ENCODE measurements around the gene NPAS3.

Gene NPAS3

DNA sequence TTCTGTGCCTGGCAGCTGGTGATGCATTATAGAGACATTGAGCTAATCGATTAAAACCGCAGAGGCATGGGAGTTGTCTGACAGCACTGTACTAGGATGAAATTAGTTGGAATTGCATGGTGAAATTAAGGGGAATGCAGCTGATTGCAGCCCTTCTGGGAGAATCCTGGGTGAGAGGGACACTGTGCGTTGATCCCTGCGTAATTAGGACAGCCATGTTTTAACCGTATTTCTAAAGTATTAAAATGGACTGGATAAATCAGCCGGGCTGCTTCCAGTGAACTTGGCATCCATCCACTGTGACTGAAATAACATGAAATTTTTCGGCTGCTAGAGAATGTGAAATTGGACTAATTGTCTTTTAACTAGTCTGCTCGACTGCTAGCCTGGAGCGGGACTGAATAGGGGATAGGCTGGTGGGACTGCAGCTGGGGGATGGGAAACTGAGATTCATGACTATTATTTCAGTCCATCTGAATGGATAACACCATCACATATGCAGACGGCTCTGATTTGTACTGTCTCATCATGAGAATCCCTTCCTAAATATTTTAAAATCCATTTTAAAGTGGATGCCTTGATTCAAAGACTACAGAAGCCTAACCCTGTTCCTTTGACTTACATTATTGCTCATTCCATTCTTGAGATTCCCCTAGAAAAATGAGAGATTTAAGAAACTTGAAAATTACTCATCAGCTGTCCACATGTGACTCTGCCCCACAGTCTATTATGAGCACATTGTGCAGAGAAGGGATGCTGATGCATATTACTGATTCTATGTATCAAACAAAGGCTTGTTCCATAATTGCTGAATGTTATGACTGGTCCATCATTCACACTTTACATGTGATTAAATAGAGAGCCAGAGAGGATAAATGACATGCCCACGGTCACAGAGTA, 343.9 kb downstream of the NPAS3 start:
- H3K4me3 ChIP-seq (ENCODE audit: control insufficient read depth, low read depth, low read length): no peak overlapping the region
- no peak for DNase-seq (ENCODE audit: low read depth)
- TF ChIP-seq, protein P1, sequence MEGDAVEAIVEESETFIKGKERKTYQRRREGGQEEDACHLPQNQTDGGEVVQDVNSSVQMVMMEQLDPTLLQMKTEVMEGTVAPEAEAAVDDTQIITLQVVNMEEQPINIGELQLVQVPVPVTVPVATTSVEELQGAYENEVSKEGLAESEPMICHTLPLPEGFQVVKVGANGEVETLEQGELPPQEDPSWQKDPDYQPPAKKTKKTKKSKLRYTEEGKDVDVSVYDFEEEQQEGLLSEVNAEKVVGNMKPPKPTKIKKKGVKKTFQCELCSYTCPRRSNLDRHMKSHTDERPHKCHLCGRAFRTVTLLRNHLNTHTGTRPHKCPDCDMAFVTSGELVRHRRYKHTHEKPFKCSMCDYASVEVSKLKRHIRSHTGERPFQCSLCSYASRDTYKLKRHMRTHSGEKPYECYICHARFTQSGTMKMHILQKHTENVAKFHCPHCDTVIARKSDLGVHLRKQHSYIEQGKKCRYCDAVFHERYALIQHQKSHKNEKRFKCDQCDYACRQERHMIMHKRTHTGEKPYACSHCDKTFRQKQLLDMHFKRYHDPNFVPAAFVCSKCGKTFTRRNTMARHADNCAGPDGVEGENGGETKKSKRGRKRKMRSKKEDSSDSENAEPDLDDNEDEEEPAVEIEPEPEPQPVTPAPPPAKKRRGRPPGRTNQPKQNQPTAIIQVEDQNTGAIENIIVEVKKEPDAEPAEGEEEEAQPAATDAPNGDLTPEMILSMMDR (IDR thresholded peaks at IDR 0.05; ENCODE audit: control insufficient read depth, insufficient read depth, low read depth, low read length, missing control alignments): no peak

DNA sequence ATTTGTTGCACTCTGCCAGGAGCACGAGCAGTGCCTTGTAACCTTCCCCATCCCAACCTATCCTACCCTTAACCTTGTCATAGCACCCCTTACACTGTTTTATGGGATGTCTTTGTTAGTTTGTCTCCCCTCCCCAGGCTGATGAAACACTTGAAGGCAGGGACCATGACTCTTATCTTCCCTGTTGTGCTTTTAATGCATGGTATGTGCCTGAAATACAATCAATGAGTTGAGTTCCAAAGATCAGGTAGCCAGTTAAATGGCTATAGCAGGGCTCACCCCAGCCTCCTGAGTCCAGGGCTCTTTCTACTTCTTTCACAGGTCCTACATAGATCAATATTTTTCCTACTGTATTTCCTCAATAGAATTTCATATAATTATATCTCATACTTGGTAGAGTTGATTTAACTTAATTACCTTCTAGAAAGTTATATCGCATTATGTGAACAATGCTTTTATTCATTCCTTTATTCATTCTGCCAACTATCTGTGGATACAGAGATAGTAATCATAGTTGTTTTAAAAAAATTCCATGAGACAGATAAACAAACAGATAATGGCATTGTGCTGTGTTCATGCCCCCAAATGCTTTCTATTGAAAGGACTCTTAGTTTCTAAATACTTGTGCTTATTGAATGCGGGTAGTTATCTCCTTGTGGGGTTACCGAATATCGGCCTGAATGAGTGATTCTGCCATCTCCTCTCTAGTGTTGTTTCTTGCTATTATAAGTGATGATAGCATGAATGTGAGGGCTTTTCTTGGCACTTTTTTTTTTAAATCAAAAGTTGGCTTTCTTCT, 347.4 kb downstream of the NPAS3 start:
- no peak for DNase-seq (ENCODE audit: low read depth)
- TF ChIP-seq, protein P1 (IDR thresholded peaks at IDR 0.05; ENCODE audit: control insufficient read depth, insufficient read depth, low read depth, low read length, missing control alignments): no peak
- H3K4me3 ChIP-seq (ENCODE audit: control insufficient read depth, low read depth, low read length): no peak overlapping the region

DNA sequence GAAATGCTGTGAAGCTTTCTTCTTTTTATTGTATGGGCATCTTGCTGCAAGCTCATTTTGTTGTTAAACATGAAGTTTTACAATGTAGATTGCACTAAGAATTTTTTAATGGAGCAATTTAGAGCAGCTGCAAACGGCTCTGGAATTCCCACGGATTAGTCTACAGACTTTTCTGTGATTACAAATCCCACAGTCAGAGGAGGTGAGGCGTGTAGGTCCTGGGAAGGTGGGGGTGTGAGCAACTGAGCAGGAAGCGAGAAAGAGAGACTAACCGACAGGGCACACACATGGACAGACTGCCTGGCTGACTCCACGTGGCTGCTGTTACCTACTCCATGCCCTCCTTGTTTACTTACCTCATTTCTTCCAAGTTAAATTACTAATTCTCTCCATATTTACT, 348.5 kb downstream of the NPAS3 start:
- DNase-seq (ENCODE audit: low read depth): no peak
- H3K4me3 ChIP-seq (ENCODE audit: control insufficient read depth, low read depth, low read length): no peak overlapping the region
- TF ChIP-seq, protein P1 (IDR thresholded peaks at IDR 0.05; ENCODE audit: control insufficient read depth, insufficient read depth, low read depth, low read length, missing control alignments): no peak

DNA sequence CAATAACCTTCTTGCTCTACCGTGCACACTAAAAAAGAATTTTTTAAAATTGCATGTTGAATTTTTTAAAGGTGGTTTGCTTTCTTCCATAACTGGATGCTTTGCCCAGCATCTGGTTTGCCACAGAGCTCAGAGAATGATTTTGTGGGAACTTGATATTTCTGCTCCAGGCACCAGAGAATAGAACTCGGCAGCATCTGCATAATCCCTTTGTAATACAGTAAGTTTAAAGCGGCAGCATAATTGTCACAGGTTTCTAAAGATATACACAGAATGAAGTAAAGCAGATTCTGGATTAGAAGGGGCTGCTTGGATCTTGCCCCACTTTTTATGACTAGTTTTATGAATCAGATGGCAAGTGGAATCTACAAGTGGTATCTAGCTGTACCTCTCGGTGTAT, 352.0 kb downstream of the NPAS3 start:
- DNase-seq (ENCODE audit: low read depth): no peak
- H3K4me3 ChIP-seq (ENCODE audit: control insufficient read depth, low read depth, low read length): no peak overlapping the region
- TF ChIP-seq, protein P1 (IDR thresholded peaks at IDR 0.05; ENCODE audit: control insufficient read depth, insufficient read depth, low read depth, low read length, missing control alignments): no peak

DNA sequence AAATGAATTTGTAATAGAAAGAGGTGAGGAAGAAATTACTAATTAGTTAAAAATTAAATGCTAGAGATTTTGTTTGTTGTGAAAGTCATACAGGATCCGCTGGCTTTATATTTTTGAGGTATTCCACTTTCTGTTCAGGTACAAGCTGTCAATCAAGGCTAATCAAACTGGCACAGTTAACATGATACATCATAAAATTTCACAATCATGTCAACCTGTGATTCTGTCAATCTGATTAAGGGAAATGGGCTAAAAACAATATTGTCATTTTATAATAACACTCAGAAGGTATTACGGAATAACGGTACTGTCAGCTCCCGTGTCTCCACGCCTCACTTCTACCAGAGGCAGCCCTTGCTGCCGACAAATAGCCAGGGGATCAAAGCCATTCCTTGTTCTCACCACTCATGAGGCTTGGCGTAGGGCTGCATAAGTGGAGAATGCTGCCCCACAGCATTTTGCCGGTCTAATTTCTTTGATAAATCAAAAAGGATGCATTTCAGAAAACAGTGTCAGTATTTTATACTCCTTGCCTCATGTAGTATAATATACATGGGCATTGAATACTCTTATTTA, 352.9 kb downstream of the NPAS3 start:
- DNase-seq (ENCODE audit: low read depth): no peak
- H3K4me3 ChIP-seq (ENCODE audit: control insufficient read depth, low read depth, low read length): no peak overlapping the region
- TF ChIP-seq, protein P1 (IDR thresholded peaks at IDR 0.05; ENCODE audit: control insufficient read depth, insufficient read depth, low read depth, low read length, missing control alignments): no peak

DNA sequence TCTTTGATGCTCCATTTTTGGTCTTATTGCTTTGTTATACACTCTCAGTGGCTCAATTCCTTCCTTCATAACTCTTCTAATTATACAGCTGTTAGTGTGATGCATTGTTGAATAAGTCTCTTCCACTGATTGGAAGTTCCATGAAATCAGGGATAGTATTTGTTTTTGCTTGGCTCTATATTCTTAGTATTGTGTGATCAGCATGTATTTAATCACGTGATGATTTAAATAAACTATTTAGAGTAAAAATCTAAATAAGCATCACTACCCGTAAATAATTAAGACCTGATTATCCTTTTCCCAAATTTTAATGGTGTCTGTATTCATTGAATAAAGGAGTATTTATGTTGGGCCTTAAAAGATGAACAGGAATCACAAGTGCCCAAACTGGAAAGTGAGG, 355.7 kb downstream of the NPAS3 start:
- TF ChIP-seq, protein P1 (IDR thresholded peaks at IDR 0.05; ENCODE audit: control insufficient read depth, insufficient read depth, low read depth, low read length, missing control alignments): no peak

More for the DNA sequence above, 355.7 kb downstream of the NPAS3 start:
- no peak for DNase-seq (ENCODE audit: low read depth)
- H3K4me3 ChIP-seq (ENCODE audit: control insufficient read depth, low read depth, low read length): no peak overlapping the region

Data from AG09309 (cell line).